T-helper 2 cell treated with Interferon-gamma antibody and Interleukin-4, amounts not matched to agents 5 μg/mL and 100 μg/mL, for 36 hours (primary cell): ENCODE data around the gene ALX4.

ENCODE experiments used
- DNase-seq: peaks from one replicate; pipeline ENCODE4 v3.0.0; 2021; ENCODE audit warnings: low spot score
- H3K27ac Mint-ChIP-seq: one replicate; pipeline ENCODE4 v1.8.0; 2021; ENCODE audit warnings: mild to moderate bottlenecking, mixed read lengths
- H3K27me3 Mint-ChIP-seq: one replicate; pipeline ENCODE4 v1.8.0; 2021; ENCODE audit warnings: low read depth, mixed read lengths
- H3K36me3 Mint-ChIP-seq: one replicate; pipeline ENCODE4 v1.8.0; 2021; ENCODE audit warnings: low read depth, mixed read lengths
- H3K4me1 Mint-ChIP-seq: one replicate; pipeline ENCODE4 v1.8.0; 2021; ENCODE audit warnings: low read depth, mixed read lengths
- H3K4me3 Mint-ChIP-seq: one replicate; pipeline ENCODE4 v1.8.0; 2022; ENCODE audit warnings: mild to moderate bottlenecking, moderate library complexity, mixed read lengths
- H3K9me3 Mint-ChIP-seq: one replicate; pipeline ENCODE4 v1.8.0; 2021; ENCODE audit warnings: mixed read lengths

The ALX4 gene

DNA sequence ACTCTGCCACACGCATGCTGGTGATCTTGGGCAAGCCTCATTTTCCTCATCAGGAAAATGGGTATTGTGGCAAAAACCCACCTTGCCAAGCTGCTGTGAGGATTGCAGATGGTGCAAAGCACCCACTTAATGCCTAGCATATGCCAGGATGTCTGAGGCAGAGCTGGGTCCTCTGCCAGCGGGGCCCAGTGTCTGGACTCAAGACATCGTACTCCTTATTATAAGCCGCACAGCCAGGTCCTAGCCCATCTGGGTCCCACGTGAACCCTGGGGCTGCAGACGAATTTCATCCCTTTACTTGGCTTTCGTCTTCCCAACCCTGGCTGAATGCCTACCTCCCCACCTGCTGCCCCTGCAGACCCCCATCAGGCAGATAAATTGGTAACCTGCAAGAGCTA is 34.5 kb upstream of the ALX4 start:
- no peaks in the 10 kb centered on the region for H3K36me3 Mint-ChIP-seq
- H3K27ac Mint-ChIP-seq, result no peak overlapping the region
- H3K4me1 Mint-ChIP-seq, result no peaks in the 10 kb centered on the region

DNA sequence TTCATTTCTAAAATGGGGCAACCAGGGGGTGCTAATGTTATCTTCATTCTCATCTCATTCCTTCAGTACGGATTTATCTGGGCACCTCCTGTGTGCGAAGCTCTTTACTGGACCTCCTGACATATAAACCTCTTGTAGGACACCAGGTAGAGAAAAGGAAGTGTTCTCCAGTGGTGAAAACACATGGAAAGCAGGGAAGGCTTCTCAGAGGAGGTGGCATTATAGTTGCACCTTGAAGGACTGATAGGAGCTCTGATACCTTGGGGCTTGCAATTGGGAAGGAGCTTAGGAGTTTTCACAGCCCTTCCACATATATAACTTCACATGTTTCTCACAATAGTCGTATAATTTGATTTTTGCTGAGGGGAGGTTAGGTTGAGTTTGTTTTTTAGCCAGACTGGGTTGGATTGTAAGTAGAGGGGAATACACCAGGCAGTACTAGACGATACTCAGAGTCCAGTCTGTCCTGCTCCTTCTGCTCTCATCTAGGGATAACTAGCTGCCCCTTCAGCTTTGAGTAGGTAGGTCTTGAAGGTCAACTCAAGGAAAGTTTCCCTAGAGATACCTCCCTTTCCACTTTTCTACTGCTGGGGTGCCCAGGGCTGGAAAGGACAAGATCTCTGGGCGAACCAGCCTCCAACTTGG is 34.0 kb upstream of the ALX4 start:
- H3K4me1 Mint-ChIP-seq, result no peaks in the 10 kb centered on the region

More for the DNA sequence above, 34.5 kb upstream of the ALX4 start:
- no peaks in the 10 kb centered on the region for H3K9me3 Mint-ChIP-seq
- peaks cover 7% of the 10 kb centered on the region for H3K27me3 Mint-ChIP-seq
- no peak overlapping the region for H3K4me3 Mint-ChIP-seq
- DNase-seq, result no peak

DNA sequence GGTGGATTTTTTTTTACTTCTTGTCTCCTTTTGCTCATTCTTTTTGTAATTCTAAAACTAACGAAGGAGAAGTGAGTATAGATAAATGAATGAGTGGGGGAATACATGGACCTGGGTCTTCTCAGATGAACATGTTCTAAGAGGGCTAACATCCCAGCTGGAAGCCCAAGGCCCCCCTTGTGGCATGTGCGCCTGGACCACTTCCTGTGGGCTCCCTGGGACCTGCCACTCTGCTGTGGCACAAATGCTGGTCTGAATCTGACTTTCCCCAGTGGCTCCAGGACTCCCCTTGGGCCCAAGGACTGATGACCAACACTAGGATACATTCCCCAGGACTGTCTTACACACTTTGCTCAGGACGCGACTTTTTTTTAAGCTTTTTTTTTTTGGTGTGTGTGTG is 32.7 kb upstream of the ALX4 start:
- H3K4me1 Mint-ChIP-seq, result no peaks in the 10 kb centered on the region
- H3K27me3 Mint-ChIP-seq, result peaks cover 21% of the 10 kb centered on the region
- H3K27ac Mint-ChIP-seq, result no peak overlapping the region
- no peaks in the 10 kb centered on the region for H3K9me3 Mint-ChIP-seq
- DNase-seq, result no peak
- no peaks in the 10 kb centered on the region for H3K36me3 Mint-ChIP-seq
- no peak overlapping the region for H3K4me3 Mint-ChIP-seq

More for the DNA sequence above, 34.0 kb upstream of the ALX4 start:
- Mint-ChIP-seq H3K4me3 (no peak overlapping the region), H3K9me3 (no peaks in the 10 kb centered on the region), H3K27me3 (peaks cover 8% of the 10 kb centered on the region), H3K36me3 (no peaks in the 10 kb centered on the region), H3K27ac (no peak overlapping the region)
- DNase-seq, result no peak

DNA sequence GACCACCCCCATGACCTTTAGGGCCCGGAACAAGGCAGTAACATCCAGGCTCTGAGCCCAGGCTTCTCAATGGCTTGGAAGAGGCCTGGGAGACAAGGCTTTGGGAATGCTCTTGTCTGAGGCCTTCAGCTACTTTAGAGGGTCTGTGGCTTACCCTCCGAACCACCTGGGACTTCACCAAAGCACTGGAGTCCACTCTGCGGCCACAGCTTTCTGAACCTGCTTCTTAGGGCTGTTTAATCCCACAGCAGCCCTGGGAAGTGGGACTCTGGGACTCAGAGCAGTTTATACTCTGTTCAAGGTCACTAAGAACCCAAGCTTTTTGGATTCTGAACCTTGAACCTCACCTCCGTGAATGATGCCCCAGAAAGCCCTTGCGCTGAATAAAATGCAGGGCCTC is 30.7 kb upstream of the ALX4 start:
- no peak overlapping the region for H3K27ac Mint-ChIP-seq
- H3K36me3 Mint-ChIP-seq, result no peaks in the 10 kb centered on the region
- H3K27me3 Mint-ChIP-seq, result peaks cover 40% of the 10 kb centered on the region
- DNase-seq, result no peak
- no peak overlapping the region for H3K4me3 Mint-ChIP-seq
- H3K9me3 Mint-ChIP-seq, result no peaks in the 10 kb centered on the region
- no peaks in the 10 kb centered on the region for H3K4me1 Mint-ChIP-seq

DNA sequence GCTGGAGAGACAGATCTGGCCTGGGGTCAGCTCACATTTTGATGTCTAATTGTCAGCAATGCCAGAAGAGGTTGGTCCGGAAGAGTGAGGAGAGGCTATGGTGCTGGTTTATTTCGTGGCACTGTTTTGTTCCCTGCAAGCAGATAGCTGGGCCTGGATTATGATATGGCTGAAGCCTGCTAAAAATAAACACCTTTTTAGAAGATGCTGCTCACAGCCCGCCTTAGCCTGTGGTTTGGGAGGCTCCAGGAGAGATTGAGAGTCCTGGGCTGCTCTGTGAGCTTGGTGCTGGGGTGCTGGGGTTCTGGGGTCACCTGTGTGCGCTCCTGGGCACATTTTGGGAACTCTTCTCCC is 29.6 kb upstream of the ALX4 start:
- Mint-ChIP-seq H3K4me1 (no peaks in the 10 kb centered on the region), H3K27ac (no peak overlapping the region), H3K36me3 (no peaks in the 10 kb centered on the region), H3K9me3 (no peaks in the 10 kb centered on the region), H3K4me3 (no peak overlapping the region), H3K27me3 (peaks cover 50% of the 10 kb centered on the region)
- DNase-seq, result no peak

DNA sequence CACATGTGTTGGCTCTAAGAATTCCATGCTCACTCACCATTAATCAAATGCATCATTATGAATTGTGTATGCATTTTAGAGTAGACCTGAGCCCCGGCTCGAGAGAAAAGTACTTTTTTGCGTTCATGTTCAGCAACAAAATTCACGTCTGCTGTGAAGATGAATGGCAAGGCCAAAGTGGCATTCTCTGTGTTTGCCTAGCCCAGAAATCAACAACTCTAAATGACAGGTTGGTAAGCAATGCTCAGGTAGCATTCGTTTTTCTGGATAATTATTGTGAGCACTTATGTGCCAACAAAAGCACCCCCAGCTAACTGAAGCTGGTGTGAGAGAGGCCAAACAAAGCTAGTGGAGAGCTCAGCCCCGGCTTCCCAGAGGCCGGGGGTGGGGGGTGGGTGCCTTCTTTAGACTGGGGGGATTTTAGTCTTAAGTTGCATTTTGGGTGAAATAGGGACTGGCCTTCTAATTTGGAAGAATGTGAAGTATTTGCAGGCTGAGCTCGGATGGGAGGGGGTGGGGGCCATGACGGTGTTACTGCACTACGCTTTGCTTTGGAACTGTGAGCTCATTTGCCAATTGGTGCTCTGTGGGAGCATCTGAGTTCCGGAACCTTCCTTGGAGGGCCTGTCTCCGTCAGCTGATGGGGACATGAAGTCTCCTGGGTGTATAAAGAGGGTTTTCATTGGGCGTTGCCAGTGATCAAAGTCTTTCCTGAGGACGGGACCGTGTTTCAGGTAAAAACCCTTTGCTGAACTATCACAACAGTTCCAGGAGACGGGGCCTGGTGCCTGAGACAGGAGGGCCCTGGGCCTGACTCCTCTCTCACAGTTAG is 29.0 kb upstream of the ALX4 start:
- H3K27ac Mint-ChIP-seq, result no peak overlapping the region
- H3K4me1 Mint-ChIP-seq, result no peaks in the 10 kb centered on the region
- no peak overlapping the region for H3K4me3 Mint-ChIP-seq

DNA sequence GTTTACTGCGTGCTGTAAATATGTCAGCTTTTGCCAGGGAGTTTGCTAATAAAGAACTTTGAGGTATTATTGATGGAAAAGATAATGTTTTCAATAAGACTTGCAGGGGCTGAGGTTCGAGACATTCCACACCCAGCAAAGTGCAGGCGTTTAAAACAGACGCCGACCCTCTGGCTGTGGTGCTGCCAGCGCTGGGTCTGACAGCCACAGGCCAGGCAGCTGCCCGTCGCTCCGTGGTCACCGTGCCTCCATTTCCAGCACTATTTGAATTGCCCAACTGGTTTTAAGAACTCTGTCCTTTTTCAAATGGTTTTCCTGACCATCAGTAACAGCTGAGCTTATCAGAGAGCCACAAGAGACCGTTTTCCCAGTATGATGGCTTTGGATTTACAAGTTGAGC is 28.1 kb upstream of the ALX4 start:
- Mint-ChIP-seq H3K4me1 (no peaks in the 10 kb centered on the region), H3K36me3 (no peaks in the 10 kb centered on the region), H3K9me3 (no peaks in the 10 kb centered on the region), H3K27me3 (peaks cover 57% of the 10 kb centered on the region), H3K27ac (no peak overlapping the region), H3K4me3 (no peak overlapping the region)
- DNase-seq, result no peak

More for the DNA sequence above, 29.0 kb upstream of the ALX4 start:
- Mint-ChIP-seq H3K9me3 (no peaks in the 10 kb centered on the region), H3K27me3 (peaks cover 52% of the 10 kb centered on the region), H3K36me3 (no peaks in the 10 kb centered on the region)
- no peak for DNase-seq

DNA sequence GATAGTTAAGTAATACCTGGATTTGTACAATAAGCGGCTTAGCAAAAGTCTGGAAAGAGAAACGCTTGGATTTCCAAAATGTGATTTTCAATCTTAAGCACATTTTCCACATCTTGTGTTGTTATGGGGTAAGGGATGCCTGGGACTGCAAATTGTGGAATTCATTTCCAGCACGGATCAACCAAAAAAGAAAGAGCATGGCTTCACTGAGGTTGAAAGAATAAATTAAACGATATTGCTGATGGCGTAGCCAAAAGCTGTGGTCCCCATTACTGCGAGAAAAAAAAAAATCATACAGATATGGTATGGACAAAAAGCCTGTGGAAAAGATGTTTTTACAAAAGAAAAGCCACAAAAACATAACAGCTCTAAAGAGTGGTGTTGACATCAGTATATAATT is 26.0 kb upstream of the ALX4 start:
- Mint-ChIP-seq H3K27ac (no peak overlapping the region), H3K4me1 (no peaks in the 10 kb centered on the region), H3K9me3 (no peaks in the 10 kb centered on the region), H3K4me3 (no peak overlapping the region), H3K27me3 (peaks cover 65% of the 10 kb centered on the region), H3K36me3 (no peaks in the 10 kb centered on the region)
- DNase-seq, result no peak

DNA sequence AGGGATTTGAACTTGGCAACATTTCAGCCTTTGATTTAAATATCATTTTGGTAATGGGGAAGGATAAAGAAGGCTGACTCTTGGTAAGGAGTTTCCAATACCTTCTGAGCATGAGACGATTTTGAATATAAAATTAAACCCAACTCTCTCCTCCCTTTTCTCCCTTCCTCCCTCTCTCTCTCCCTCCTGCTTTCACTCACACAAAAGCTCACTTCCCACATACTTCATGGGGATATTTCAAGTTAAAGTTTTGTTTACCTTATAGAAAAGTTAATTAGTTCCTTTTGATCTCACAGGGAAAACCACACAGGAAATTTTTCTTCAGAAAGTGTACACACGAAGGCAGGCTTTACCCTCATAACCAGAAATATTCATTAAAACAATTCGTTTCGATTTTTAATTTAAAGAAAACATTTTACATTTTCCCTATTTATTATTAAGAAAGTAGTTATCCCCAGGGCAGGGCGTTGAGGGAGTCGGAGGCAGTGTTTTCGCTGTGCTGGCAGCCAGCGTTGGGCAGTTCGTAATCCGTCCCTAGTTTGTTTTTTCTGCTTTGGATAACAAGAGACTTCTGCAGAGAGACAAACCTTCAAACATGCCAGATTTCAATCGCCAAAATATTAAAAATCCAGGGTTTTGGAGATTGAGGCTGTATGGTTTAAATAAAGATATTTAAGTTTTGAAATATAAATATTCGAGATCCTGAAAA is 25.3 kb upstream of the ALX4 start:
- H3K4me3 Mint-ChIP-seq, result no peak overlapping the region
- H3K4me1 Mint-ChIP-seq, result no peaks in the 10 kb centered on the region
- no peaks in the 10 kb centered on the region for H3K36me3 Mint-ChIP-seq
- DNase-seq, result no peak
- no peaks in the 10 kb centered on the region for H3K9me3 Mint-ChIP-seq
- no peak overlapping the region for H3K27ac Mint-ChIP-seq
- H3K27me3 Mint-ChIP-seq, result peaks cover 67% of the 10 kb centered on the region

DNA sequence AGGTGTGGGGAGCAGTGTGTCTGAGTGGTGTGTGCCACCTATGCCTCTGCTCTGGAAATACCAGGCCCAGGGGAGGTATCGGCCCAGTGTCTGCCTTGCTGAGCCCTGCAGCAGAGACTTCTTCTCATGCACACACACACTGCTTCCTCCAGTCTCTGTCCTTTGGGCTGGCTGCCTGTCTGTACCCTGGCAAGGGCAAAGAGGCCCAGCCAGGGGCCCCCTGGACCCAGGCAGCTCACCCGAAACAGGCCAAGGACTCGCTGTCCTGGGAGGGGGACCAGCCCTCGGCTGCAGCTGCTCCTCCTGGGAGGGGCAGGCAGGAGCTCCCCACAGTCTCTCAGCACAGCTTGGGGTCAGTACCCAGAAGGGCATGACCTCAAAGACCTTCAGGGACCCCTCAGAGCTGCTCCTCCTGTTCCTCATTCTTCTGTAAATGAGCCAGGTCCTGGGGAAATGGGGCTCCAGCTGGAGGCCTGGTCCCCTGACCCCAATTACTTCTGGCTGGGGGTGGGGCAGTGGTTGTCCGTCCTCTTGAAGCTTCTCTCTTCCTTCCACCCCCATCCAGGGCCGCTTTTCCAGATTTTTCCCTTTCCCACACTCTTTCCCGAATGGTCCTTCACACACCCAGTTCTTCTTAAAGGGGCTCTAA is 24.5 kb upstream of the ALX4 start:
- H3K27me3 Mint-ChIP-seq, result peaks cover 66% of the 10 kb centered on the region
- no peaks in the 10 kb centered on the region for H3K9me3 Mint-ChIP-seq
- H3K27ac Mint-ChIP-seq, result no peak overlapping the region
- no peak overlapping the region for H3K4me3 Mint-ChIP-seq
- H3K4me1 Mint-ChIP-seq, result no peaks in the 10 kb centered on the region
- DNase-seq, result no peak
- H3K36me3 Mint-ChIP-seq, result no peaks in the 10 kb centered on the region

DNA sequence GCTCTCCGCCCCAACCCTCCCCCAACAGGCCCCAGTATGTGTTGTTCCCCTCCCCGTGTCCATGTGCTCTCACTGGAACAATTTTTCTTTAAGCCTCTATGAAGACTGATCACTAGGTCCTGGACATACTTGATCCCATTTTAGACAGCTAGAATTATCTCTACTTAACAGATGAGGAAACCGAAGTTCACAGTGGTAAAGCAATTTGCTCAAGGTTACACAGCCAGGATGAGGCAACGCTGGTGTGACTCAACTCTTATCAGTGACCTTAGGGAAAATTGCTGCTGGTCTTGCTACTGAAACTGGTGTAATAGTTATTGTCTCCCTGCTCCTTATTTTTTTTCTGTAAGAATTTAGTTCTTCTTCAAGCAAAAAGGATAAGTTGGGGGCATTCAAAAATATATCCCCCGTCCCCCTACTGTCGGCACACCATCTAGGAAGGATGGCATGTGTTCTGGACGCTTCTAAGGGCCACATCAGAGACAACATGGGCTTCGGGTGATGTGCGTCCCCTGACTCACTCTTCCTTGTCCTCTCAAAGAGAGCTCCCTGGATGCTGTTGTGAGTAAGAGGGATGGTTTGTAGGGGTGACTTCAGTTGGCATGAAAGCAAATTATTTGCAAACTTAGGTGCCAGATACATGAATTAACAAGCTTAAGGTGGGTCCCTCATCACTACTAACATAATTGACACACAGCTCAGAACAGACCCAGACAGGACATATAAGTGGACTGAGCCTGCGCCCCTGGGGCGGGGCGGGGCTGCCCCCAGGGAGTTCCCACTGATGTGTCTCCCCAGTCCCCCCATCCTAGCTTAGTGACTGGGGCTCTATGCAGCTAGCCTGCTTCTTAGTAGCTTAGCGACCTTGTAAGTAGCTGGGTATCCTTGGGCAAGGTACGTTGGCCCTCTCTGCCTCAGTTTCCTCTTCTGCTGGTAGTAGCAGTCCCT is 23.6 kb upstream of the ALX4 start:
- peaks cover 63% of the 10 kb centered on the region for H3K27me3 Mint-ChIP-seq
- H3K4me3 Mint-ChIP-seq, result no peak overlapping the region
- DNase-seq, result no peak
- no peak overlapping the region for H3K27ac Mint-ChIP-seq
- no peaks in the 10 kb centered on the region for H3K36me3 Mint-ChIP-seq
- H3K4me1 Mint-ChIP-seq, result no peaks in the 10 kb centered on the region
- no peaks in the 10 kb centered on the region for H3K9me3 Mint-ChIP-seq

DNA sequence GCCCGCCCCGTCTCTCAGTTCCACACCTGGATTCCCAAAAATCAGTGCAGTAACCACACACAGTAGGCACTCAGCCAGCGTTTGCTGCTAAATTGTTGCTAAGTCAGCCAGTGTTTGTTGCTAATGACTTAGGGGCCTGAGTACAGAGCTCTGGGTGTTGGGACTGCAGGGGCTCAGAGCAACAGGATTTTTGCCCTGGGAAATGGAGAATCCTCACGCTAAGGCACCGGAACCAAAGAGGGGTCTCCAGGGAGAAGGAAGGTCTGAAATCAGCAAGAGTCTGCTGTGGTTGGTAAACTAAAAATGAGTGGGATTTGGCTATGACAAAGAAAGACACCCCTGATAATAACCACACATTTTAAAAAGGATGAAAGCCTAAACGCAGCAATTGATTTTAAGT is 22.7 kb upstream of the ALX4 start:
- no peaks in the 10 kb centered on the region for H3K9me3 Mint-ChIP-seq
- DNase-seq, result no peak
- H3K4me3 Mint-ChIP-seq, result no peak overlapping the region
- H3K4me1 Mint-ChIP-seq, result no peaks in the 10 kb centered on the region
- peaks cover 63% of the 10 kb centered on the region for H3K27me3 Mint-ChIP-seq
- no peaks in the 10 kb centered on the region for H3K36me3 Mint-ChIP-seq
- H3K27ac Mint-ChIP-seq, result no peak overlapping the region

DNA sequence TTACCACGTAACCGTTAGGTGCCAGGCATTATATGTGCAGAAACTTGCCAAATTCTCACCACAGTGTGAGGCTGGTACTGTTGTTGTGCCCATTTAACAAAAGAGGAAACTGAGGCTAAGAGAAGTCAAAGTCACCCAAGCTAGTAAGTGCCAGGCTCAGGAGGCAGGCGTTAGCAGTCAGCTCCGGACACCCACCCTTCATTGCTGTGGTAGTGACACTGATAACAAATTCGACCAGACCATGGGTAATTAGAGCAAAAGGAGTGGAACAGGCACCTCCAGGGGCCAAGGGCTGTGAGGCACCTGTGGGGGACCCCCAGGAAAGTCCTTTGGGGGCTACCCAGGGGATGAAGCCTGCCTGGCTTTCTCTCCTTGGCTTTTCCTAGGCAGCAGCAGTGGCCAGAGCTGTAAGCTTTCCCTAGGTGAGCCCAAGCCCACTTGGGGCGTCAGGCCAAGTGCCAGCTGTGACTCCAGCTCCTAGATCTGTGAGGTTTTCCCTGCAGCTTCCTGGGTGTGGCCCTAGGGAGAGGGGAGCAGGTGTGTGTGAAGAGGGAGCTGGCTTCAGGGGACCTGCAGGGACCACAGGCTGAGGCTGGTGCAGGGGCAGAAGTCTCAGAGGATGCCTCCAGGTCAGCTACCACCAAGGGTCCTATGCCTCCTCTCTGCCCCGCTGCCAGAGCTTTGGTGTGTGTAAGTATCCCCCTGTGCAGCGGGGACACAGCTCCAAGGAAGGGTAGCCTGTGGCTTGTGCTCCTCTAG is 19.7 kb upstream of the ALX4 start:
- Mint-ChIP-seq H3K36me3 (no peaks in the 10 kb centered on the region), H3K9me3 (no peaks in the 10 kb centered on the region), H3K27me3 (peaks cover 61% of the 10 kb centered on the region), H3K4me1 (no peaks in the 10 kb centered on the region), H3K27ac (no peak overlapping the region), H3K4me3 (no peak overlapping the region)
- DNase-seq, result no peak
